Endothelial cell of umbilical vein (primary cell): ENCODE results near the gene SMIM11. TPM values are rescaled to one million over a fixed set of nuclear protein-coding genes. Genes with fewer than 3 reads are reported as not detected.
"Not testable (repeated sequence)": the region's sequence is repeated elsewhere in the genome, so short reads cannot be mapped to it uniquely, and the experiment has no call there.

Experiments
- Bru-seq: library from RNA; stranded (reverse); fragments of 400-500 nt; gene quantifications from one replicate; lab custom pipeline; 2021; lab: Mats Ljungman, UMichigan
- BruChase-seq, 2 experiments: library from RNA; stranded (reverse); fragments of 400-500 nt; gene quantifications; one replicate each; lab custom pipeline; 2021; lab: Mats Ljungman, UMichigan
- BruUV-seq: library from RNA; stranded (reverse); fragments of 400-500 nt; replicated peaks from 2 replicates; lab custom pipeline; 2021; lab: Mats Ljungman, UMichigan
- CTCF ChIA-PET: fragments of 300-600, 350-600 bp; sonication (Branson Sonifier 250); formaldehyde crosslinking; loops from one replicate; lab custom pipeline; 2021; ENCODE audit warnings: antibody characterized with exemption, inconsistent platforms; lab: Charles Lee
- POLR2A ChIA-PET: fragments of 300-600, 350-600 bp; sonication (Branson Sonifier 250); formaldehyde crosslinking; loops from one replicate; lab custom pipeline; 2021; ENCODE audit warnings: antibody characterized with exemption, inconsistent platforms; lab: Charles Lee
- DNase-seq: peaks from one replicate; pipeline ENCODE4 v3.0.0-alpha.2; 2011; ENCODE audit warnings: low read depth, low spot score
- FAIRE-seq: peaks from 2 replicates; lab custom pipeline; 2011; peaks lifted over from hg19 to GRCh38; lab: Jason Lieb, UNC
- H2AFZ ChIP-seq: 2 replicates; pipeline ENCODE4 v1.6.0; 2012; ENCODE audit warnings: low read depth, low read length, control low read depth, inconsistent platforms
- H3K27ac ChIP-seq: 2 replicates; pipeline ENCODE4 v1.5.1; 2011; ENCODE audit warnings: low read depth, mild to moderate bottlenecking, control low read depth, low read length, moderate library complexity; ENCODE audit not compliant: insufficient read depth
- H3K27me3 ChIP-seq, 2 experiments: 2 replicates each; pipeline versions ENCODE4 v1.6.0 to v1.6.1; 2011; ENCODE audit warnings: low read length in 2 of 2, mixed read lengths in 1 of 2; ENCODE audit not compliant: control insufficient read depth in 2 of 2, insufficient read depth in 2 of 2
- H3K36me3 ChIP-seq, 2 experiments: 2 replicates in 1 of 2; 3 replicates in 1 of 2; pipeline ENCODE4 v1.5.1; 2011; ENCODE audit warnings: low read length in 2 of 2, mild to moderate bottlenecking in 1 of 2, moderate library complexity in 1 of 2; ENCODE audit not compliant: control insufficient read depth in 2 of 2, insufficient read depth in 2 of 2; ENCODE audit errors: extremely low read depth in 1 of 2
- H3K4me1 ChIP-seq: 3 replicates; pipeline ENCODE4 v1.5.1; 2011; ENCODE audit warnings: mild to moderate bottlenecking, low read length; ENCODE audit not compliant: control insufficient read depth, insufficient read depth; ENCODE audit errors: extremely low read depth
- H3K4me2 ChIP-seq: 2 replicates; pipeline ENCODE4 v1.6.1; 2011; ENCODE audit warnings: low read length, control low read depth, mixed read lengths; ENCODE audit not compliant: insufficient read depth
- H3K4me3 ChIP-seq, 3 experiments: fragments of 200-600 bp in 1 of 3; sonication (generic), shearing (Covaris generic) in 1 of 3; replicated peaks in 1 of 3; 2 replicates each; pipeline ENCODE4 v1.5.1; 2011 to 2016; ENCODE audit warnings: control low read depth in 3 of 3, low read length in 3 of 3, mild to moderate bottlenecking in 2 of 3, inconsistent platforms in 1 of 3, low read depth in 1 of 3, moderate library complexity in 1 of 3; ENCODE audit not compliant: insufficient read depth in 1 of 3
- H3K79me2 ChIP-seq: 2 replicates; pipeline ENCODE4 v1.6.0; 2012; ENCODE audit warnings: low read length, inconsistent platforms; ENCODE audit not compliant: control insufficient read depth, insufficient read depth
- H3K9ac ChIP-seq: replicated peaks from 2 replicates; pipeline ENCODE3; 2011; ENCODE audit warnings: low read length, control low read depth; ENCODE audit not compliant: insufficient read depth; ENCODE audit errors: extremely low read depth
- H3K9me1 ChIP-seq: replicated peaks from 3 replicates; pipeline ENCODE4 v1.6.0; 2011; ENCODE audit warnings: mild to moderate bottlenecking, low read length; ENCODE audit not compliant: control insufficient read depth, insufficient read depth; ENCODE audit errors: extremely low read depth
- H3K9me3 ChIP-seq: replicated peaks from 2 replicates; pipeline ENCODE4 v1.5.1; 2012; ENCODE audit warnings: low read length, inconsistent platforms; ENCODE audit not compliant: control insufficient read depth, insufficient read depth
- H4K20me1 ChIP-seq: replicated peaks from 2 replicates; pipeline ENCODE3; 2011; ENCODE audit warnings: mild to moderate bottlenecking, low read length; ENCODE audit not compliant: control insufficient read depth, insufficient read depth; ENCODE audit errors: extremely low read depth
- CTCF ChIP-seq, 2 donors: IDR thresholded peaks; 1 replicate in 1 of 2; 2 replicates in 1 of 2; pipeline ENCODE4 v1.5.1; 2011; ENCODE audit warnings: low read length in 2 of 2, mild to moderate bottlenecking in 2 of 2, moderate library complexity in 2 of 2, control low read depth in 1 of 2, inconsistent platforms in 1 of 2, low read depth in 1 of 2; ENCODE audit not compliant: insufficient read depth in 1 of 2; ENCODE audit errors: extremely low read depth in 1 of 2
- EZH2 ChIP-seq: IDR thresholded peaks from 2 replicates; pipeline ENCODE4 v1.6.1; 2012; ENCODE audit warnings: borderline replicate concordance, low read depth, mild to moderate bottlenecking, moderate library complexity, low read length, inconsistent platforms; ENCODE audit not compliant: severe bottlenecking
- FOS ChIP-seq: IDR thresholded peaks from 2 replicates; pipeline ENCODE4 v1.6.1; 2011; ENCODE audit warnings: mild to moderate bottlenecking, low read length, moderate library complexity, borderline replicate concordance; ENCODE audit not compliant: insufficient read depth
- GATA2 ChIP-seq: IDR thresholded peaks from 2 replicates; pipeline ENCODE4 v1.7.0; 2011; ENCODE audit warnings: low read depth, mild to moderate bottlenecking, moderate library complexity, mixed read lengths, low read length; ENCODE audit not compliant: insufficient read length, insufficient read depth
- JUN ChIP-seq: IDR thresholded peaks from 2 replicates; pipeline ENCODE4 v1.6.1; 2011; ENCODE audit warnings: borderline replicate concordance, low read depth; ENCODE audit not compliant: insufficient read length, insufficient read depth
- MAX ChIP-seq: IDR thresholded peaks from 2 replicates; pipeline ENCODE4 v1.6.1; 2011; ENCODE audit not compliant: insufficient read depth, insufficient read length
- MYC ChIP-seq: IDR thresholded peaks from one replicate; pipeline ENCODE4 v1.6.1; 2011; ENCODE audit warnings: mild to moderate bottlenecking, low read depth, low read length
- POLR2A ChIP-seq: IDR thresholded peaks from 2 replicates; pipeline ENCODE4 v1.6.1; 2012; ENCODE audit warnings: low read depth, mild to moderate bottlenecking, control low read depth, low read length
- POLR2AphosphoS5 ChIP-seq: IDR thresholded peaks from 2 replicates; pipeline ENCODE4 v1.6.1; 2012; ENCODE audit warnings: low read depth, mild to moderate bottlenecking, control low read depth, low read length, moderate library complexity; ENCODE audit not compliant: insufficient read depth
- dilution Hi-C: fragments of 300-500 bp; cut with MboI; formaldehyde crosslinking; loops from one replicate; pipeline ENCODE4 v1.15.0; 2019; ENCODE audit warnings: low sequenced_read_pairs; ENCODE audit not compliant: extremely low pct_ligation_motif_present
- intact Hi-C: fragments of 100-400 bp; cut with micrococcal nuclease; formaldehyde crosslinking; loops from one replicate; pipeline ENCODE4 v1.10.0; 2022
- long read RNA-seq: library from polyadenylated mRNA; stranded (forward); transcript quantifications from one replicate; pipeline ENCODE4 v2.0.0, GENCODE V29; 2021
- polyA minus RNA-seq, 3 experiments: library from RNA; depleted of rRNA, polyadenylated mRNA; stranded (reverse); fragments of >200 nt; gene quantifications; 1 replicate in 1 of 3; 2 replicates in 2 of 3; pipeline ENCODE4 v1.2.3, GENCODE V29; 2011
- polyA plus RNA-seq, 4 experiments: library from polyadenylated mRNA; depleted of rRNA in 3 of 4; stranded (reverse) in 3 of 4; unstranded in 1 of 4; fragments of >200 nt; gene quantifications; 2 replicates each; pipeline versions ENCODE4 v1.2.1 to v1.2.3, GENCODE V29; 2011 to 2012; ENCODE audit warnings: missing spikeins in 1 of 4
- total RNA-seq: library from RNA; stranded (reverse); gene quantifications from 2 replicates; pipeline ENCODE4 v1.2.3, GENCODE V29; 2021

Gene SMIM11
- total RNA-seq (1.5 and 2.9 TPM in 2 replicates), polyA plus RNA-seq (1.4 and 2.9 TPM in 2 replicates), polyA minus RNA-seq (2.2 and 6.0 TPM in 2 replicates), Bru-seq, nascent RNA (not detected), BruChase-seq, experiment 1, labeled RNA remaining after a 6-hour chase (percentile 4 among the genes with signal in this experiment), BruChase-seq, experiment 2, labeled RNA remaining after a 2-hour chase (percentile 10 among the genes with signal in this experiment)
- polyA plus RNA-seq (2011; cell fraction: cytosol; rRNA removed): 3.6 and 7.7 TPM in 2 replicates
- polyA plus RNA-seq (2011; cell fraction: nucleus; rRNA removed): 3.0 and 3.4 TPM in 2 replicates
- polyA plus RNA-seq (2012): 0.75 and 22.1 TPM in 2 replicates
- polyA minus RNA-seq (2011; cell fraction: cytosol; rRNA and poly(A)+ RNA removed): not detected
- 1.3 and 2.8 TPM in 2 replicates for polyA minus RNA-seq (2011; cell fraction: nucleus; rRNA and poly(A)+ RNA removed)
- long read RNA-seq, transcript SMIM11A-201 (4 exons, 850 nt): major isoform, 16 of 23 reads
- long read RNA-seq, partial matches to known transcripts: 2 of 23 reads
- long read RNA-seq, other reads (novel, unspliced or antisense): 1 of 23 reads

GRCh38 chr21:34374940-34375618, at the start of gene SMIM11:
TSS of gene SMIM11 (plus strand) at chr21:34375507. CDS start at chr21:34379505, 3,998 bp downstream.
- H3K4me2 ChIP-seq, H3K36me3 ChIP-seq, H3K4me1 ChIP-seq, H3K9me1 ChIP-seq, intact Hi-C loops, CTCF ChIA-PET, H3K9ac ChIP-seq, H4K20me1 ChIP-seq, H3K79me2 ChIP-seq, H3K4me3 ChIP-seq, H2AFZ ChIP-seq, H3K27ac ChIP-seq, POLR2A ChIA-PET, DNase-seq, H3K9me3 ChIP-seq, dilution Hi-C loops: not testable (repeated sequence)
- peak; percentile 99 for FAIRE-seq
- peaks cover 8 to 12% of the 10 kb centered on the region in 2 experiments for H3K27me3 ChIP-seq
- BruUV-seq: TSS peak; percentile 22

GRCh38 chr21:34330055-34330454, 45.3 kb upstream of the SMIM11 start:
- CTCF ChIA-PET: interaction anchor here (1.5 kb wide), 1 partner anchor 18 kb away, joined by 7 read pairs; no protein-coding TSS in a partner anchor
- no peak for FAIRE-seq
- BruUV-seq: no TSS peak

More at GRCh38 chr21:34330055-34330454, 45.3 kb upstream of the SMIM11 start:
- no peak overlapping the region for H3K27ac ChIP-seq
- H3K9ac ChIP-seq: no peak overlapping the region
- no peaks in the 10 kb centered on the region for H3K9me3 ChIP-seq
- H4K20me1 ChIP-seq: no peaks in the 10 kb centered on the region
- H2AFZ ChIP-seq: no peak overlapping the region
- DNase-seq: no peak
- intact Hi-C loops: no loop called here
- H3K36me3 ChIP-seq: no peaks in the 10 kb centered on the region
- TF ChIP-seq POLR2A (no peak), POLR2AphosphoS5 (no peak), MAX (no peak), GATA2 (no peak), EZH2 (no peak), JUN (no peak), FOS (no peak), MYC (no peak), CTCF (IDR thresholded peaks at IDR 0.05; ENCODE audit: extremely low read depth in 1 of 2, insufficient read depth in 1 of 2, low read depth in 1 of 2, low read length in 2 of 2) (no peak)
- H3K4me1 ChIP-seq: no peaks in the 10 kb centered on the region
- H3K79me2 ChIP-seq: no peaks in the 10 kb centered on the region
- POLR2A ChIA-PET: no interaction called here
- no peak overlapping the region for H3K4me2 ChIP-seq
- peaks cover 0 to 7% of the 10 kb centered on the region in 2 experiments for H3K27me3 ChIP-seq
- no peaks in the 10 kb centered on the region for H3K9me1 ChIP-seq
- dilution Hi-C loops: no loop called here
- H3K4me3 ChIP-seq: no peak overlapping the region
